ENCODE results near the gene C22orf39. TPM values are rescaled to one million over a fixed set of nuclear protein-coding genes. Genes with fewer than 3 reads are reported as not detected.

The C22orf39 gene
- total and polyA plus RNA-seq, 9 donors = 25.7 to 58.9 (median 33.5) TPM

GRCh38 chr22:19494676-19495173 lies 47.2 kb upstream of the C22orf39 start:
- Histone ChIP-seq H3K9me3 (no peaks in the 10 kb centered on the region), H3K4me1 (ENCODE audit: insufficient read depth) (no peaks in the 10 kb centered on the region), H3K36me3 (no peaks in the 10 kb centered on the region), H3K27ac (no peak overlapping the region), H3K4me3 (no peak overlapping the region), H3K27me3 (no peaks in the 10 kb centered on the region)
- DNase-seq = no peak
- WGBS, 3 donors = 78 to 93% (median 85%) methylated on average over 6 of the region's 6 CpGs
- TF ChIP-seq, protein P1, sequence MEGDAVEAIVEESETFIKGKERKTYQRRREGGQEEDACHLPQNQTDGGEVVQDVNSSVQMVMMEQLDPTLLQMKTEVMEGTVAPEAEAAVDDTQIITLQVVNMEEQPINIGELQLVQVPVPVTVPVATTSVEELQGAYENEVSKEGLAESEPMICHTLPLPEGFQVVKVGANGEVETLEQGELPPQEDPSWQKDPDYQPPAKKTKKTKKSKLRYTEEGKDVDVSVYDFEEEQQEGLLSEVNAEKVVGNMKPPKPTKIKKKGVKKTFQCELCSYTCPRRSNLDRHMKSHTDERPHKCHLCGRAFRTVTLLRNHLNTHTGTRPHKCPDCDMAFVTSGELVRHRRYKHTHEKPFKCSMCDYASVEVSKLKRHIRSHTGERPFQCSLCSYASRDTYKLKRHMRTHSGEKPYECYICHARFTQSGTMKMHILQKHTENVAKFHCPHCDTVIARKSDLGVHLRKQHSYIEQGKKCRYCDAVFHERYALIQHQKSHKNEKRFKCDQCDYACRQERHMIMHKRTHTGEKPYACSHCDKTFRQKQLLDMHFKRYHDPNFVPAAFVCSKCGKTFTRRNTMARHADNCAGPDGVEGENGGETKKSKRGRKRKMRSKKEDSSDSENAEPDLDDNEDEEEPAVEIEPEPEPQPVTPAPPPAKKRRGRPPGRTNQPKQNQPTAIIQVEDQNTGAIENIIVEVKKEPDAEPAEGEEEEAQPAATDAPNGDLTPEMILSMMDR (IDR thresholded peaks at IDR 0.05) = no peak
- TF ChIP-seq EP300 (IDR thresholded peaks at IDR 0.05) = no peak
- no peak for TF ChIP-seq POLR2A (IDR thresholded peaks at IDR 0.05)
- intact Hi-C loops (cut with DNase I) = no loop called here

- no peak for DNase-seq
- H3K9me3 ChIP-seq = no peaks in the 10 kb centered on the region
- H3K4me3 ChIP-seq = no peak overlapping the region
- H3K36me3 ChIP-seq = no peaks in the 10 kb centered on the region
- H3K4me1 ChIP-seq (ENCODE audit: insufficient read depth) = no peaks in the 10 kb centered on the region
- H3K27ac ChIP-seq = no peak overlapping the region
- 92 to 95% (median 93%) methylated on average over 8 of the region's 8 CpGs for WGBS, 3 donors
- H3K27me3 ChIP-seq = no peaks in the 10 kb centered on the region
- TF ChIP-seq POLR2A (IDR thresholded peaks at IDR 0.05) (no peak), EP300 (IDR thresholded peaks at IDR 0.05) (no peak)
- TF ChIP-seq, protein P1 (IDR thresholded peaks at IDR 0.05) = no peak
- intact Hi-C loops (cut with DNase I) = no loop called here
Measured at GRCh38 chr22:19494001-19494560, 46.6 kb upstream of the C22orf39 start.

- Histone ChIP-seq H3K36me3 (no peaks in the 10 kb centered on the region), H3K27ac (no peak overlapping the region), H3K4me1 (ENCODE audit: insufficient read depth) (no peaks in the 10 kb centered on the region), H3K4me3 (no peak overlapping the region), H3K27me3 (no peaks in the 10 kb centered on the region), H3K9me3 (no peaks in the 10 kb centered on the region)
- intact Hi-C loops (cut with DNase I) = no loop called here
- 91 to 94% (median 92%) methylated on average over 6 of the region's 6 CpGs for WGBS, 3 donors
- DNase-seq = no peak
- TF ChIP-seq EP300 (IDR thresholded peaks at IDR 0.05) (no peak), POLR2A (IDR thresholded peaks at IDR 0.05) (no peak)
- TF ChIP-seq, protein P1 (IDR thresholded peaks at IDR 0.05) = no peak
Measured at GRCh38 chr22:19492504-19493174, 45.1 kb upstream of the C22orf39 start.

GRCh38 chr22:19490628-19491230 lies 43.2 kb upstream of the C22orf39 start:
- Histone ChIP-seq H3K27ac (no peak overlapping the region), H3K36me3 (no peaks in the 10 kb centered on the region), H3K4me1 (ENCODE audit: insufficient read depth) (no peaks in the 10 kb centered on the region), H3K4me3 (no peak overlapping the region), H3K9me3 (no peaks in the 10 kb centered on the region), H3K27me3 (no peaks in the 10 kb centered on the region)
- intact Hi-C loops (cut with DNase I) = no loop called here
- TF ChIP-seq POLR2A (IDR thresholded peaks at IDR 0.05) (no peak), EP300 (IDR thresholded peaks at IDR 0.05) (no peak)
- TF ChIP-seq, protein P1 (IDR thresholded peaks at IDR 0.05) = no peak
- DNase-seq = no peak
- WGBS, 3 donors = 89 to 95% (median 93%) methylated on average over 5 of the region's 5 CpGs

Measured in ovary (tissue), 9 donors.